HepG2 (cell line): ENCODE measurements around the gene ST6GALNAC4. TPM values are rescaled to one million over a fixed set of nuclear protein-coding genes. Genes with fewer than 3 reads are reported as not detected.

Experiments used
- CREB1 ChIP-seq, 2 experiments: fragments of 450-650 bp in 1 of 2; IDR thresholded peaks; 2 replicates each; pipeline ENCODE4 v1.6.1; 2016 to 2017; ENCODE audit warnings: control low read depth in 1 of 2, mild to moderate bottlenecking in 1 of 2, missing compliant biosample characterization in 1 of 2, missing genetic modification characterization in 1 of 2
- GATA4 ChIP-seq: sonication (generic); IDR thresholded peaks from 2 replicates; pipeline ENCODE4 v1.6.1; 2016; ENCODE audit warnings: antibody characterized with exemption, low read depth, borderline replicate concordance
- HNF1A ChIP-seq, 2 experiments: sonication (generic) in 1 of 2; formaldehyde crosslinking in 1 of 2; IDR thresholded peaks; 2 replicates each; pipeline versions ENCODE4 v1.4.0 to v1.6.1; 2016 to 2020; ENCODE audit warnings: borderline replicate concordance in 1 of 2, low read depth in 1 of 2, mild to moderate bottlenecking in 1 of 2, missing genetic modification reagents in 1 of 2
- HNF4A ChIP-seq: sonication (generic); formaldehyde crosslinking; IDR thresholded peaks from 2 replicates; pipeline ENCODE4 v1.4.0; 2020; ENCODE audit warnings: missing genetic modification reagents
- KAT8 ChIP-seq: IDR thresholded peaks from 2 replicates; pipeline ENCODE4 v1.6.1; 2016; ENCODE audit warnings: missing genetic modification reagents, missing compliant biosample characterization
- MAX ChIP-seq: IDR thresholded peaks from 2 replicates; pipeline ENCODE4 v1.6.1; 2012; ENCODE audit warnings: inconsistent platforms
- NCOA2 ChIP-seq: sonication (generic); formaldehyde crosslinking; IDR thresholded peaks from 2 replicates; pipeline ENCODE4 v1.8.0; 2022; ENCODE audit warnings: inconsistent platforms
- NFE2L2 ChIP-seq: fragments of 150-350 bp; IDR thresholded peaks from 2 replicates; pipeline ENCODE4 v1.6.1; 2014; ENCODE audit warnings: low read length
- NPAS2 ChIP-seq: sonication (generic); formaldehyde crosslinking; IDR thresholded peaks from 2 replicates; pipeline ENCODE4 v1.8.0; 2022; ENCODE audit warnings: mild to moderate bottlenecking, missing genetic modification reagents, borderline replicate concordance
- SRSF9 ChIP-seq: fragments of 200-400 bp; formaldehyde crosslinking; IDR thresholded peaks from 2 replicates; pipeline ENCODE4 v1.6.1; 2018; ENCODE audit warnings: borderline replicate concordance, mild to moderate bottlenecking, low read depth, low read length; ENCODE audit not compliant: insufficient read depth, poor library complexity, severe bottlenecking
- TBX2 ChIP-seq: sonication (generic); formaldehyde crosslinking; IDR thresholded peaks from 2 replicates; pipeline ENCODE4 v1.5.0; 2020; ENCODE audit warnings: missing genetic modification reagents, mild to moderate bottlenecking, borderline replicate concordance
- ZFX ChIP-seq: sonication (generic); formaldehyde crosslinking; IDR thresholded peaks from 2 replicates; pipeline ENCODE4 v1.4.0; 2020; ENCODE audit warnings: mild to moderate bottlenecking, low read depth, missing genetic modification reagents, moderate library complexity
- ZNF260 ChIP-seq: sonication (generic); formaldehyde crosslinking; IDR thresholded peaks from 2 replicates; pipeline ENCODE4 v1.4.0; 2020; ENCODE audit warnings: missing genetic modification reagents, low read depth, mild to moderate bottlenecking, borderline replicate concordance
- ZNF510 ChIP-seq: sonication (generic); formaldehyde crosslinking; IDR thresholded peaks from 2 replicates; pipeline ENCODE4 v1.4.0; 2020; ENCODE audit warnings: low read depth, mild to moderate bottlenecking, missing genetic modification reagents
- ZZZ3 ChIP-seq: sonication (generic); formaldehyde crosslinking; IDR thresholded peaks from 2 replicates; pipeline ENCODE4 v1.4.0; 2020; ENCODE audit warnings: missing genetic modification reagents, mild to moderate bottlenecking, borderline replicate concordance
- polyA plus RNA-seq, 8 experiments: library from polyadenylated mRNA; depleted of rRNA in 3 of 8; stranded (reverse) in 7 of 8; unstranded in 1 of 8; fragments of >200 nt; fragmentation: Illumina TruSeq in 4 of 8; extraction: Trizol in 4 of 8; gene quantifications; 2 replicates each; pipeline versions ENCODE4 v1.2.1 to v1.2.3, GENCODE V29; 2011 to 2016; ENCODE audit warnings: low read depth in 4 of 8, missing spikeins in 1 of 8, mixed read lengths in 1 of 8; ENCODE audit not compliant: insufficient read depth in 1 of 8
- total RNA-seq, 5 experiments: library from RNA; depleted of rRNA; stranded (reverse); fragments of >200 nt; fragmentation: Illumina TruSeq; extraction: Trizol; gene quantifications; 2 replicates each; pipeline ENCODE4 v1.2.3, GENCODE V29; 2016; ENCODE audit warnings: low read depth in 1 of 5
- TF ChIP-seq, protein P1 (sequence below): sonication (generic); formaldehyde crosslinking; IDR thresholded peaks from 2 replicates; pipeline ENCODE4 v1.4.0; 2020; ENCODE audit warnings: mild to moderate bottlenecking, missing genetic modification reagents, borderline replicate concordance
- TF ChIP-seq, protein P2 (sequence below): sonication (generic); formaldehyde crosslinking; IDR thresholded peaks from 2 replicates; pipeline ENCODE4 v1.8.1; 2023; ENCODE audit warnings: mild to moderate bottlenecking, moderate library complexity, missing genetic modification reagents

ST6GALNAC4 gene
- total and polyA plus RNA-seq, 2 of the 13 experiments (the other 11 are each of a cell fraction or from before 2014, with no cell fraction given): 18.8 to 27.7 TPM

DNA sequence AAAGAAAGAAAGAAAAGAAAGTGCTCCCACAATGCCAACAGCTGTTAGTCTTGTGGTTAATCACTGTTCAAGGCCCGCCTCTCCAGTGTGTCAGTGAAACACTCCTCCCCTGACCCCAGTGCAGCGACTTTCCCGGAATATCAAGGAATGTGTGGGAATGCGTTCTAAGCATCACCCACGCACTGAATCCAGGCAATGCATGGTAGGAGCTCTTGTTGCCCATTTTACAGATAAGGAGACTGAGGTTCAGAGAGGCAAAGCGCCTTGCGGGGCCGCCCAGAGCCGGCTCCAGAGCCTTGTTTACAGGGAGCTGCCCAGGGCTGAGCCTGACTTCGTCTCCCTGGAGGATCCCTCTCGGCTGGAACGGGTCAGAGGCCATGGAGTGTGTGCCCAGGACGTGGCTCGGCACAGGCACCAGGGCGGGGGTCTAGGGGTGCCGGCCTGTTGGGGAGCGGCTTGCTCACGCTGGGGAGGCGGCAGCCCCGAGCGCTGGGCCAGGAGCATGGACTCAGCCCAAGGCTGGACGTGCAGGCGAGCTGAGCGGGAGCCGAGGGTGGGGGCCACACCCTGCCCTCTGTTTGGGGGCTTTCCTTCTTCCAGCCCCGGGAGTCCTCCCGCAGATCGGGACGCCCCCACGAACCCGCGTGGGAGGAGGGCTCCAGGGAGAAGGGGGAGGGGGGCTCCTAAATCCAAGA lies 18.3 kb downstream of the ST6GALNAC4 start (continued):
- TF ChIP-seq, protein P1, sequence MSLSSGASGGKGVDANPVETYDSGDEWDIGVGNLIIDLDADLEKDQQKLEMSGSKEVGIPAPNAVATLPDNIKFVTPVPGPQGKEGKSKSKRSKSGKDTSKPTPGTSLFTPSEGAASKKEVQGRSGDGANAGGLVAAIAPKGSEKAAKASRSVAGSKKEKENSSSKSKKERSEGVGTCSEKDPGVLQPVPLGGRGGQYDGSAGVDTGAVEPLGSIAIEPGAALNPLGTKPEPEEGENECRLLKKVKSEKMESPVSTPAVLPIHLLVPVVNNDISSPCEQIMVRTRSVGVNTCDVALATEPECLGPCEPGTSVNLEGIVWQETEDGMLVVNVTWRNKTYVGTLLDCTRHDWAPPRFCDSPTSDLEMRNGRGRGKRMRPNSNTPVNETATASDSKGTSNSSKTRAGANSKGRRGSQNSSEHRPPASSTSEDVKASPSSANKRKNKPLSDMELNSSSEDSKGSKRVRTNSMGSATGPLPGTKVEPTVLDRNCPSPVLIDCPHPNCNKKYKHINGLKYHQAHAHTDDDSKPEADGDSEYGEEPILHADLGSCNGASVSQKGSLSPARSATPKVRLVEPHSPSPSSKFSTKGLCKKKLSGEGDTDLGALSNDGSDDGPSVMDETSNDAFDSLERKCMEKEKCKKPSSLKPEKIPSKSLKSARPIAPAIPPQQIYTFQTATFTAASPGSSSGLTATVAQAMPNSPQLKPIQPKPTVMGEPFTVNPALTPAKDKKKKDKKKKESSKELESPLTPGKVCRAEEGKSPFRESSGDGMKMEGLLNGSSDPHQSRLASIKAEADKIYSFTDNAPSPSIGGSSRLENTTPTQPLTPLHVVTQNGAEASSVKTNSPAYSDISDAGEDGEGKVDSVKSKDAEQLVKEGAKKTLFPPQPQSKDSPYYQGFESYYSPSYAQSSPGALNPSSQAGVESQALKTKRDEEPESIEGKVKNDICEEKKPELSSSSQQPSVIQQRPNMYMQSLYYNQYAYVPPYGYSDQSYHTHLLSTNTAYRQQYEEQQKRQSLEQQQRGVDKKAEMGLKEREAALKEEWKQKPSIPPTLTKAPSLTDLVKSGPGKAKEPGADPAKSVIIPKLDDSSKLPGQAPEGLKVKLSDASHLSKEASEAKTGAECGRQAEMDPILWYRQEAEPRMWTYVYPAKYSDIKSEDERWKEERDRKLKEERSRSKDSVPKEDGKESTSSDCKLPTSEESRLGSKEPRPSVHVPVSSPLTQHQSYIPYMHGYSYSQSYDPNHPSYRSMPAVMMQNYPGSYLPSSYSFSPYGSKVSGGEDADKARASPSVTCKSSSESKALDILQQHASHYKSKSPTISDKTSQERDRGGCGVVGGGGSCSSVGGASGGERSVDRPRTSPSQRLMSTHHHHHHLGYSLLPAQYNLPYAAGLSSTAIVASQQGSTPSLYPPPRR (CRISPR knock-in tag): no peak
- no peak for TF ChIP-seq NCOA2 (CRISPR knock-in tag)
- TF ChIP-seq MAX: peak; percentile 63
- peak; percentile 80 for TF ChIP-seq TBX2 (CRISPR knock-in tag)
- 0 out of 2 replicates have a peak, but pooled peaks have one; percentile 3 for TF ChIP-seq HNF4A (CRISPR knock-in tag)
- no peak for TF ChIP-seq NFE2L2
- no peak for TF ChIP-seq ZNF260 (CRISPR knock-in tag)
- no peak for TF ChIP-seq SRSF9
- TF ChIP-seq CREB1 (IDR thresholded peaks at IDR 0.05): no peak
- no peak for TF ChIP-seq CREB1 (CRISPR knock-in tag; IDR thresholded peaks at IDR 0.05)
- TF ChIP-seq KAT8 (CRISPR knock-in tag): 0 out of 2 replicates have a peak, but pooled peaks have one; percentile 26
- TF ChIP-seq ZNF510: no peak
- no peak for TF ChIP-seq HNF1A (IDR thresholded peaks at IDR 0.05; ENCODE audit: low read depth)
- TF ChIP-seq HNF1A (CRISPR knock-in tag; IDR thresholded peaks at IDR 0.05; ENCODE audit: borderline replicate concordance): 0 out of 2 replicates have a peak, but pooled peaks have one; percentile 5
- no peak for TF ChIP-seq ZZZ3
- TF ChIP-seq, protein P2, sequence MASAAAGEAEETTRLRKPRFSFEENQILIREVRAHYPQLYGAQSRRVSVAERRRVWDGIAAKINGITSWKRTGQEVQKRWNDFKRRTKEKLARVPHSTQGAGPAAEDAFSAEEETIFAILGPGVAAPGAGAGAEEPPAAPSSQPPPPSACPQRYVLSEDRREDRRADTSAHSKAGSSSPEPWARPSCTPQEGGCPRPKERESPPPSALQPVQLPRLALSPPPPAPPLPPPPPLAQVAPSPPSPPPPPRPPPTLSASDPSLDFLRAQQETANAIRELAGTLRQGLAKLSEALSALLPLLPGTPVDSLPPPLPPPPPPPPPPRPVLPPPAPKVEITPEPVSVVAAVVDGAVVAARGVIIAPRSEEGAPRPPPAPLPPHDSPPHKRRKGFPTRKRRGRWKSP: no peak
- TF ChIP-seq GATA4: no peak
- TF ChIP-seq ZFX: peak; percentile 66; the same call in 1 of the 2 replicates
- no peak for TF ChIP-seq NPAS2 (CRISPR knock-in tag)
